Liver (tissue), 3 donors: ENCODE measurements around the gene CACNA1F.

ENCODE experiments used
- CTCF ChIP-seq: fragments of 150-350 bp; IDR thresholded peaks from 2 replicates; pipeline ENCODE4 v1.5.1; 2017; ENCODE audit warnings: improper control_type of control experiment, low read depth, low read length; ENCODE audit not compliant: missing input control
- EGR1 ChIP-seq, 2 donors: IDR thresholded peaks; 2 replicates each; pipeline ENCODE4 v1.6.1; 2016 to 2018; ENCODE audit warnings: antibody characterized with exemption in 2 of 2, low read depth in 2 of 2
- donor health status: healthy.
- donor health status: healthy.

GRCh38 chrX:49227726-49228125 lies 5.4 kb downstream of the CACNA1F start:
- TF ChIP-seq CTCF (no peak), EGR1 (IDR thresholded peaks at IDR 0.05; ENCODE audit: low read depth in 2 of 2) (no peak)
